SK-N-SH (cell line): ENCODE data around the gene MICAL2. TPM values are rescaled to one million over a fixed set of nuclear protein-coding genes. Genes with fewer than 3 reads are reported as not detected.

ENCODE experiments used
- CTCF ChIA-PET: fragments of 300-600, 350-600 bp; formaldehyde crosslinking; extraction: SDS; loops from one replicate; lab custom pipeline; 2021; lab: Yijun Ruan, JAX
- POLR2A ChIA-PET: fragments of 350-600 bp; sonication (Branson Sonifier 250); formaldehyde crosslinking; extraction: SDS; loops from one replicate; lab custom pipeline; 2020; ENCODE audit warnings: antibody characterized with exemption, inconsistent platforms; lab: Yijun Ruan, JAX
- DNase-seq: peaks from one replicate; pipeline ENCODE4 v3.0.0; 2012
- H2AFZ ChIP-seq: fragments of 200-600 bp; sonication (generic); 2 replicates; pipeline ENCODE4 v1.8.1; 2016; ENCODE audit warnings: antibody characterized with exemption, mild to moderate bottlenecking, low read depth
- H3F3A ChIP-seq: fragments of 200-600 bp; sonication (generic); replicated peaks from 2 replicates; pipeline ENCODE3; 2016; ENCODE audit warnings: antibody characterized with exemption, mild to moderate bottlenecking; ENCODE audit not compliant: insufficient read depth
- H3K27ac ChIP-seq, 2 experiments: fragments of 200-500 bp in 1 of 2; fragments of 200-600 bp in 1 of 2; sonication (Bioruptor generic) in 1 of 2; sonication (generic), shearing (Covaris generic) in 1 of 2; 2 replicates each; pipeline versions ENCODE4 v1.5.1 to v1.6.1; 2014 to 2016; ENCODE audit warnings: low read depth in 2 of 2, inconsistent platforms in 1 of 2, low read length in 1 of 2, mild to moderate bottlenecking in 1 of 2, mixed read lengths in 1 of 2
- H3K27me3 ChIP-seq: fragments of 200-600 bp; sonication (generic), shearing (Covaris generic); 2 replicates; pipeline ENCODE4 v1.6.1; 2016; ENCODE audit warnings: mixed run types; ENCODE audit not compliant: insufficient read depth
- H3K36me3 ChIP-seq, 2 experiments: fragments of 200-500 bp in 1 of 2; fragments of 200-600 bp in 1 of 2; sonication (Bioruptor generic) in 1 of 2; sonication (generic) in 1 of 2; replicated peaks in 1 of 2; 2 replicates each; pipeline versions ENCODE3 to v1.5.1; 2014 to 2016; ENCODE audit warnings: low read length in 1 of 2, mild to moderate bottlenecking in 1 of 2; ENCODE audit not compliant: insufficient read depth in 2 of 2, control insufficient read depth in 1 of 2
- H3K4me1 ChIP-seq, 2 experiments: fragments of 200-500 bp in 1 of 2; fragments of 200-600 bp in 1 of 2; sonication (Bioruptor generic) in 1 of 2; sonication (generic), shearing (Covaris generic) in 1 of 2; 2 replicates each; pipeline versions ENCODE4 v1.5.1 to v1.6.1; 2014 to 2016; ENCODE audit warnings: low read depth in 1 of 2, low read length in 1 of 2, mixed run types in 1 of 2; ENCODE audit not compliant: insufficient read depth in 2 of 2, control insufficient read depth in 1 of 2
- H3K4me2 ChIP-seq: fragments of 200-600 bp; sonication (generic), shearing (Covaris generic); 2 replicates; pipeline ENCODE4 v1.6.1; 2017; ENCODE audit warnings: mixed run types
- H3K4me3 ChIP-seq, 2 experiments: fragments of 200-500 bp in 1 of 2; fragments of 200-600 bp in 1 of 2; sonication (Bioruptor generic) in 1 of 2; sonication (generic), shearing (Covaris generic) in 1 of 2; 2 replicates each; pipeline versions ENCODE4 v1.5.1 to v1.8.1; 2014 to 2016; ENCODE audit warnings: low read depth in 2 of 2, inconsistent platforms in 1 of 2, low read length in 1 of 2, mild to moderate bottlenecking in 1 of 2, mixed read lengths in 1 of 2, moderate library complexity in 1 of 2
- H3K79me2 ChIP-seq: fragments of 200-600 bp; sonication (generic); 2 replicates; pipeline ENCODE4 v1.8.1; 2017; ENCODE audit warnings: mild to moderate bottlenecking; ENCODE audit not compliant: insufficient read depth
- H3K9ac ChIP-seq: fragments of 200-600 bp; sonication (generic); 2 replicates; pipeline ENCODE4 v1.6.1; 2017; ENCODE audit warnings: mixed run types
- H3K9me2 ChIP-seq: fragments of 200-600 bp; sonication (generic); 2 replicates; pipeline ENCODE4 v1.6.1; 2017; ENCODE audit warnings: mixed run types
- H3K9me3 ChIP-seq: fragments of 200-600 bp; sonication (generic); 2 replicates; pipeline ENCODE4 v1.6.1; 2017; ENCODE audit warnings: mixed run types, mild to moderate bottlenecking, moderate library complexity
- H4K20me1 ChIP-seq: fragments of 200-600 bp; sonication (generic); 2 replicates; pipeline ENCODE4 v1.6.1; 2017; ENCODE audit warnings: mild to moderate bottlenecking, mixed run types; ENCODE audit not compliant: insufficient read depth
- CHD2 ChIP-seq: fragments of 150-350 bp; IDR thresholded peaks from 2 replicates; pipeline ENCODE4 v1.6.1; 2018; ENCODE audit warnings: low read length; ENCODE audit not compliant: partially characterized antibody
- EP300 ChIP-seq, 2 experiments: IDR thresholded peaks; 2 replicates each; pipeline versions ENCODE4 v1.4.0 to v1.6.1; 2012; ENCODE audit warnings: borderline replicate concordance in 1 of 2, low read depth in 1 of 2, low read length in 1 of 2
- MEF2A ChIP-seq: IDR thresholded peaks from 2 replicates; pipeline ENCODE4 v1.4.0; 2012; ENCODE audit warnings: low read depth, borderline replicate concordance
- RAD21 ChIP-seq: IDR thresholded peaks from 2 replicates; pipeline ENCODE4 v1.6.1; 2012; ENCODE audit warnings: mild to moderate bottlenecking, low read length
- SMC3 ChIP-seq: IDR thresholded peaks from 2 replicates; pipeline ENCODE4 v1.6.1; 2012; ENCODE audit warnings: low read depth, low read length, improper control_type of control experiment
- WGBS: methylation state at CpG from one replicate; pipeline ENCODE4 v1.1.6; 2017; ENCODE audit warnings: low lambda C conversion rate; 5-methylcytosine and 5-hydroxymethylcytosine counted together
- polyA plus RNA-seq, 3 experiments: library from polyadenylated mRNA; depleted of rRNA; stranded (reverse); fragments of >200 nt; gene quantifications; 2 replicates each; pipeline ENCODE4 v1.2.3, GENCODE V29; 2012
- small RNA-seq, 7 experiments: library from RNA; depleted of rRNA; stranded (forward); fragments of <200 nt; gene quantifications; one replicate each; pipeline ENCODE3, GENCODE V24; 2012
- TF ChIP-seq, protein P1 (sequence below): IDR thresholded peaks from 2 replicates; pipeline ENCODE4; 2012
- TF ChIP-seq, protein P2 (sequence below): IDR thresholded peaks from 2 replicates; pipeline ENCODE4 v1.4.0; 2012; ENCODE audit warnings: low read depth
- TF ChIP-seq, protein P3 (sequence below): IDR thresholded peaks from 2 replicates; pipeline ENCODE4 v1.6.1; 2012; ENCODE audit warnings: mild to moderate bottlenecking, low read depth, low read length, moderate library complexity

MICAL2 gene
- polyA plus RNA-seq, 1 of the 3 experiments (the other 2 are of a cell fraction): 54.6 TPM

DNA sequence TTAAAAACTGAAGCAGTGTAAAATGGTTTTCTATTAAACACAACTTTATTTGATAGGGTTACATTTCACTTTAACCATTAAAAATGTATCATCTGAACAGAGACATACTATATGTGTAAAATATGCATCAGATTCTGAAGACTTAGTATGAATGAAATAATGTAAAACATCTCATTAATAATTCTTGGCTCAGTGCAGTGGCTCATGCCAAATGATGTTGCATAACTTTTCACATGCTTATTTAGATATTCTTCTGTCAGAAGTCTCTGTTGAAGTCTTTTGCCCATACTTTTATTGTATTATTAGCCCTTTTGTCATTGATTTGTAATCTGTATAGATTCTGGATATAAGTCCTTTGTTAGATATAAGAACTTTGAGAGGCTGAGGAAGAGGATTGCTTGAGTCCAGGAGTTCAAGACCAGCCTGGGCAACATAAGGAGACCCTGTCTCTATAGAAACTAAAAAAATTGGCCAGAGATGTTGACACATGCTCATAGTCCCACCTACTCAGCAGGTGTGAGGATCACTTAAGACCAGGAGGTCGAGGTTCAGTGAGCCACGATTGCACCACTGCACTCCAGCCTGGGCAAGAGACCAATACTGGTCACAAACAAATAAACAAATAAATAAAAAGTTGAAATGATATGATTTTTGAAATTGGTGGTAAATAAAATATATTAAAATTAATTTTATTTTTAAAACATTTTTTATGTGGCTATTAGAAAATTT is 193.2 kb downstream of the MICAL2 start (continued):
- TF ChIP-seq, protein P1, sequence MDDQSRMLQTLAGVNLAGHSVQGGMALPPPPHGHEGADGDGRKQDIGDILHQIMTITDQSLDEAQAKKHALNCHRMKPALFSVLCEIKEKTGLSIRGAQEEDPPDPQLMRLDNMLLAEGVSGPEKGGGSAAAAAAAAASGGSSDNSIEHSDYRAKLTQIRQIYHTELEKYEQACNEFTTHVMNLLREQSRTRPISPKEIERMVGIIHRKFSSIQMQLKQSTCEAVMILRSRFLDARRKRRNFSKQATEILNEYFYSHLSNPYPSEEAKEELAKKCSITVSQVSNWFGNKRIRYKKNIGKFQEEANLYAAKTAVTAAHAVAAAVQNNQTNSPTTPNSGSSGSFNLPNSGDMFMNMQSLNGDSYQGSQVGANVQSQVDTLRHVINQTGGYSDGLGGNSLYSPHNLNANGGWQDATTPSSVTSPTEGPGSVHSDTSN: no peak

DNA sequence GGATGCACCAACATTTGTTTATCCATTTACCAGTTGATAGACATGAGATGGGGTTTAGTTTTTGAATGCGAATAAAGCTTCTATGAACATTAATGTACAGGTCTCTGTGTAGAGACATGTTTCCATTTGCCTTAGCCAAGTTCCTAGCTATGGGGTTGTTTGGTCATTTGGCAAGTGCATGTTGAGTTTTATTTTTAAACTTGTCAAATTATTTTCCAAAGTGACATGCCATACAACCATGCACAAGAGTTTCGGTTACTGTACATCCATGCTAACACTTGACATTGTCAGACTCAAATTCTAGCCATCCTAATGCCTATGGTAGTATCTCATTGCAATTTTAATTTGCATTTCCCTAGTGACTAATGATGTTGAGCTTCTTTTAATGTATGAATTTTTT is 196.4 kb downstream of the MICAL2 start:
- CTCF ChIA-PET: interaction anchor here (0.7 to 1.5 kb wide), 2 partner anchors 24 to 263 kb away, joined by 3 to 4 read pairs; no protein-coding TSS in a partner anchor
- 95% methylated on average over 2 of the region's 2 CpGs for WGBS
- no peaks in the 10 kb centered on the region for H3K79me2 ChIP-seq

DNA sequence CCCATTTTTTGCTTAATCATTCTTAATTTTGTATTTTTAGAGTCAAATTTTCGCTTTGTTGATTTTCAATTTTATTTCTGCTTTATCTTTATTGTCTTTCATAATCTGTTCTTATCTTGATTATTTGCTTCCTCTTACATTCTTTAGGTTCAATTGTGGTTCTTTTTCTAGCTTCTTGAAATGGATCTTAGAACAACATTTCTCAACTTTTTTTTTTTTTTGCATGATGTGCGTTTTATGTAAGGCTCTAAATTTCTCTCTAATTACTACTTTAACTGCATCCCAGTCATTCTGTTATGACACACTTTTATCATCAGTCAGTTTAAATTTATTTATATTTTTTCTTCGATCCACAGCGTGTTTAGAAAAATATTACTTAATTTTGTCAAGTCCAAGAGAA is 201.7 kb downstream of the MICAL2 start:
- Histone ChIP-seq H3K79me2 (no peaks in the 10 kb centered on the region), H3K9ac (no peak overlapping the region), H3K4me1 (no peaks in the 10 kb centered on the region), H3K27me3 (no peaks in the 10 kb centered on the region), H3K4me3 (no peak overlapping the region), H3K4me2 (no peak overlapping the region), H3K9me2 (no peaks in the 10 kb centered on the region; the same call in 1 of the 2 replicates), H3K27ac (no peak overlapping the region), H3K9me3 (peaks cover 18% of the 10 kb centered on the region), H3F3A (peaks cover 3% of the 10 kb centered on the region), H2AFZ (no peak overlapping the region), H4K20me1 (no peaks in the 10 kb centered on the region), H3K36me3 (peaks cover 0 to 14% of the 10 kb centered on the region in 2 experiments)
- CTCF ChIA-PET: interaction anchor here (1.3 kb wide), 1 partner anchor 19 kb away, joined by 8 read pairs; no protein-coding TSS in a partner anchor
- POLR2A ChIA-PET: no interaction called here
- TF ChIP-seq SMC3: no peak
- TF ChIP-seq MEF2A: no peak
- TF ChIP-seq, protein P2, sequence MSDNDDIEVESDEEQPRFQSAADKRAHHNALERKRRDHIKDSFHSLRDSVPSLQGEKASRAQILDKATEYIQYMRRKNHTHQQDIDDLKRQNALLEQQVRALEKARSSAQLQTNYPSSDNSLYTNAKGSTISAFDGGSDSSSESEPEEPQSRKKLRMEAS: no peak
- TF ChIP-seq RAD21: no peak
- 95% methylated on average over 4 of the region's 4 CpGs for WGBS
- DNase-seq: no peak

More for the DNA sequence above, 196.4 kb downstream of the MICAL2 start:
- Histone ChIP-seq H3K27me3 (no peaks in the 10 kb centered on the region), H4K20me1 (no peaks in the 10 kb centered on the region), H3K36me3 (no peaks in the 10 kb centered on the region), H3K4me1 (no peaks in the 10 kb centered on the region), H3K4me3 (no peak overlapping the region), H3F3A (no peaks in the 10 kb centered on the region), H3K4me2 (no peak overlapping the region), H2AFZ (no peak overlapping the region), H3K27ac (no peak overlapping the region), H3K9me3 (no peaks in the 10 kb centered on the region), H3K9me2 (no peaks in the 10 kb centered on the region), H3K9ac (no peak overlapping the region)
- POLR2A ChIA-PET: no interaction called here
- DNase-seq: no peak
- TF ChIP-seq, protein P3, sequence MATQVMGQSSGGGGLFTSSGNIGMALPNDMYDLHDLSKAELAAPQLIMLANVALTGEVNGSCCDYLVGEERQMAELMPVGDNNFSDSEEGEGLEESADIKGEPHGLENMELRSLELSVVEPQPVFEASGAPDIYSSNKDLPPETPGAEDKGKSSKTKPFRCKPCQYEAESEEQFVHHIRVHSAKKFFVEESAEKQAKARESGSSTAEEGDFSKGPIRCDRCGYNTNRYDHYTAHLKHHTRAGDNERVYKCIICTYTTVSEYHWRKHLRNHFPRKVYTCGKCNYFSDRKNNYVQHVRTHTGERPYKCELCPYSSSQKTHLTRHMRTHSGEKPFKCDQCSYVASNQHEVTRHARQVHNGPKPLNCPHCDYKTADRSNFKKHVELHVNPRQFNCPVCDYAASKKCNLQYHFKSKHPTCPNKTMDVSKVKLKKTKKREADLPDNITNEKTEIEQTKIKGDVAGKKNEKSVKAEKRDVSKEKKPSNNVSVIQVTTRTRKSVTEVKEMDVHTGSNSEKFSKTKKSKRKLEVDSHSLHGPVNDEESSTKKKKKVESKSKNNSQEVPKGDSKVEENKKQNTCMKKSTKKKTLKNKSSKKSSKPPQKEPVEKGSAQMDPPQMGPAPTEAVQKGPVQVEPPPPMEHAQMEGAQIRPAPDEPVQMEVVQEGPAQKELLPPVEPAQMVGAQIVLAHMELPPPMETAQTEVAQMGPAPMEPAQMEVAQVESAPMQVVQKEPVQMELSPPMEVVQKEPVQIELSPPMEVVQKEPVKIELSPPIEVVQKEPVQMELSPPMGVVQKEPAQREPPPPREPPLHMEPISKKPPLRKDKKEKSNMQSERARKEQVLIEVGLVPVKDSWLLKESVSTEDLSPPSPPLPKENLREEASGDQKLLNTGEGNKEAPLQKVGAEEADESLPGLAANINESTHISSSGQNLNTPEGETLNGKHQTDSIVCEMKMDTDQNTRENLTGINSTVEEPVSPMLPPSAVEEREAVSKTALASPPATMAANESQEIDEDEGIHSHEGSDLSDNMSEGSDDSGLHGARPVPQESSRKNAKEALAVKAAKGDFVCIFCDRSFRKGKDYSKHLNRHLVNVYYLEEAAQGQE: no peak
- TF ChIP-seq MEF2A: no peak
- no peak for TF ChIP-seq EP300 (IDR thresholded peaks at IDR 0.05; ENCODE audit: borderline replicate concordance in 1 of 2, low read depth in 1 of 2, low read length in 1 of 2)
- no peak for TF ChIP-seq CHD2

Small RNA genes within 50 kb of the gene (small RNA-seq; reads per million reads assigned to genes)
- 0 to 0.52 (median 0) reads per million in 7 experiments for gene MIR6124

Other genes with a start within 250 kb of the MICAL2 start
- 1,174 and 1,491 TPM in 2 replicates for gene DKK3, start 102.0 kb upstream of the MICAL2 start, polyA plus RNA-seq (2012; rRNA removed)